H9 (cell line): ENCODE measurements around the gene LPCAT1. TPM values are rescaled to one million over a fixed set of nuclear protein-coding genes. Genes with fewer than 3 reads are reported as not detected.
A peak's percentile ranks its signal among the peaks of the same experiment; 100 is the strongest.

Experiments used
- DNase-seq: peaks from one replicate; pipeline ENCODE4 v3.0.0-alpha.2; 2017
- H2AFZ ChIP-seq: one replicate; pipeline ENCODE4 v1.6.1; 2013; ENCODE audit warnings: mild to moderate bottlenecking, low read length, control low read depth, moderate library complexity
- H2AK5ac ChIP-seq: 2 replicates; pipeline ENCODE4 v1.6.1; 2013; ENCODE audit warnings: low read length, control low read depth, mixed read lengths; ENCODE audit not compliant: insufficient read length
- H2BK120ac ChIP-seq: one replicate; pipeline ENCODE4 v1.6.1; 2013; ENCODE audit warnings: low read depth, mild to moderate bottlenecking, low read length, control low read depth, inconsistent platforms; ENCODE audit not compliant: poor library complexity, severe bottlenecking
- H2BK12ac ChIP-seq: 2 replicates; pipeline ENCODE4 v1.6.1; 2013; ENCODE audit warnings: low read length, control low read depth, mixed read lengths, low read depth; ENCODE audit not compliant: insufficient read length
- H2BK15ac ChIP-seq: 2 replicates; pipeline ENCODE4 v1.6.1; 2013; ENCODE audit warnings: low read depth, low read length, control low read depth
- H2BK20ac ChIP-seq: one replicate; pipeline ENCODE4 v1.6.1; 2013; ENCODE audit warnings: low read depth, mild to moderate bottlenecking, low read length, control low read depth, inconsistent platforms; ENCODE audit not compliant: poor library complexity, severe bottlenecking
- H2BK5ac ChIP-seq: 2 replicates; pipeline ENCODE4 v1.6.1; 2013; ENCODE audit warnings: low read length, control low read depth, mixed read lengths; ENCODE audit not compliant: insufficient read length
- H3K14ac ChIP-seq: 2 replicates; pipeline ENCODE4 v1.6.1; 2013; ENCODE audit warnings: low read length, control low read depth; ENCODE audit not compliant: insufficient read depth
- H3K18ac ChIP-seq: 2 replicates; pipeline ENCODE4 v1.6.1; 2013; ENCODE audit warnings: low read depth, mild to moderate bottlenecking, mixed read lengths, low read length, control low read depth; ENCODE audit not compliant: insufficient read length
- H3K23ac ChIP-seq: 2 replicates; pipeline ENCODE4 v1.6.1; 2013; ENCODE audit warnings: low read length, control low read depth, mixed read lengths, low read depth; ENCODE audit not compliant: insufficient read length
- H3K23me2 ChIP-seq: 2 replicates; pipeline ENCODE4 v1.6.1; 2013; ENCODE audit warnings: low read depth, mild to moderate bottlenecking, mixed read lengths, low read length, control low read depth; ENCODE audit not compliant: insufficient read length, poor library complexity, severe bottlenecking
- H3K27ac ChIP-seq: 2 replicates; pipeline ENCODE4 v1.5.1; 2013; ENCODE audit warnings: low read length, control low read depth, mixed read lengths, low read depth; ENCODE audit not compliant: insufficient read length
- H3K27me3 ChIP-seq: 2 replicates; pipeline ENCODE4 v1.6.1; 2013; ENCODE audit warnings: low read length, control low read depth, inconsistent platforms; ENCODE audit not compliant: insufficient read depth
- H3K4ac ChIP-seq: 2 replicates; pipeline ENCODE4 v1.6.1; 2013; ENCODE audit warnings: low read depth, mild to moderate bottlenecking, control low read depth, inconsistent platforms, low read length, moderate library complexity
- H3K4me1 ChIP-seq: 2 replicates; pipeline ENCODE4 v1.6.1; 2013; ENCODE audit warnings: low read length, control low read depth, inconsistent platforms; ENCODE audit not compliant: insufficient read depth
- H3K4me2 ChIP-seq: 2 replicates; pipeline ENCODE4 v1.6.1; 2013; ENCODE audit warnings: low read length, control low read depth, mixed read lengths; ENCODE audit not compliant: insufficient read length, insufficient read depth
- H3K56ac ChIP-seq: 2 replicates; pipeline ENCODE4 v1.6.1; 2013; ENCODE audit warnings: low read depth, mild to moderate bottlenecking, mixed read lengths, low read length, control low read depth; ENCODE audit not compliant: insufficient read length
- H3K79me1 ChIP-seq: 2 replicates; pipeline ENCODE4 v1.6.1; 2013; ENCODE audit warnings: low read depth, mild to moderate bottlenecking, moderate library complexity, low read length, control low read depth, inconsistent platforms; ENCODE audit not compliant: insufficient read depth, poor library complexity, severe bottlenecking
- H3K79me2 ChIP-seq: 2 replicates; pipeline ENCODE4 v1.6.1; 2013; ENCODE audit warnings: low read length, control low read depth, inconsistent platforms; ENCODE audit not compliant: insufficient read depth
- H3K9ac ChIP-seq: 2 replicates; pipeline ENCODE4 v1.6.1; 2013; ENCODE audit warnings: low read length, control low read depth, mixed read lengths; ENCODE audit not compliant: insufficient read length; ENCODE audit errors: extremely low read depth
- H3K9me3 ChIP-seq: one replicate; pipeline ENCODE4 v1.6.1; 2013; ENCODE audit warnings: low read depth, low read length, inconsistent platforms; ENCODE audit not compliant: control insufficient read depth
- H3T11ph ChIP-seq: one replicate; pipeline ENCODE4 v1.6.1; 2013; ENCODE audit warnings: mild to moderate bottlenecking, low read length, control low read depth, inconsistent platforms
- H4K20me1 ChIP-seq: one replicate; pipeline ENCODE4 v1.6.1; 2013; ENCODE audit not compliant: control insufficient read depth, insufficient read length, insufficient read depth
- H4K5ac ChIP-seq: 2 replicates; pipeline ENCODE4 v1.6.1; 2013; ENCODE audit warnings: low read depth, mild to moderate bottlenecking, mixed read lengths, low read length, control low read depth; ENCODE audit not compliant: insufficient read length
- H4K8ac ChIP-seq: replicated peaks from 2 replicates; pipeline ENCODE4 v1.6.1; 2013; ENCODE audit warnings: low read length, control low read depth, mixed read lengths, low read depth; ENCODE audit not compliant: insufficient read length
- H4K91ac ChIP-seq: 2 replicates; pipeline ENCODE4 v1.6.1; 2013; ENCODE audit warnings: low read depth, mild to moderate bottlenecking, moderate library complexity, mixed read lengths, low read length, control low read depth; ENCODE audit not compliant: insufficient read length
- H3K27ac Mint-ChIP-seq, 3 experiments: 2 replicates in 2 of 3; 3 replicates in 1 of 3; pipeline ENCODE4 v1.8.0; 2020 to 2021; ENCODE audit warnings: mixed read lengths in 3 of 3, mild to moderate bottlenecking in 1 of 3, moderate library complexity in 1 of 3
- H3K27me3 Mint-ChIP-seq: 2 replicates; pipeline ENCODE4 v1.8.0; 2021; ENCODE audit warnings: low read depth, mild to moderate bottlenecking, moderate library complexity, mixed read lengths
- H3K36me3 Mint-ChIP-seq, 3 experiments: 2 replicates in 2 of 3; 3 replicates in 1 of 3; pipeline ENCODE4 v1.8.0; 2020 to 2021; ENCODE audit warnings: low read depth in 3 of 3, mixed read lengths in 3 of 3; ENCODE audit not compliant: insufficient read depth in 1 of 3
- H3K4me1 Mint-ChIP-seq, 2 experiments: 2 replicates each; pipeline ENCODE4 v1.8.0; 2020; ENCODE audit warnings: mixed read lengths in 2 of 2
- H3K4me3 Mint-ChIP-seq, 2 experiments: 2 replicates in 1 of 2; 3 replicates in 1 of 2; pipeline ENCODE4 v1.8.0; 2020 to 2021; ENCODE audit warnings: mild to moderate bottlenecking in 2 of 2, mixed read lengths in 2 of 2, moderate library complexity in 1 of 2
- H3K9me3 Mint-ChIP-seq, 2 experiments: 2 replicates in 1 of 2; 3 replicates in 1 of 2; pipeline ENCODE4 v1.8.0; 2020; ENCODE audit warnings: mild to moderate bottlenecking in 2 of 2, mixed read lengths in 2 of 2, moderate library complexity in 1 of 2
- CTCF ChIP-seq: fragments of 200-600 bp; sonication (generic); conservative IDR thresholded peaks from 3 replicates; pipeline ENCODE4 v1.8.0; 2021; ENCODE audit warnings: antibody characterized with exemption, mild to moderate bottlenecking
- WGBS: extraction: QIAGEN DNeasy Blood & Tissue Kit; methylation state at CpG from one replicate; pipeline ENCODE4 v1.1.7; 2013; ENCODE audit warnings: missing lambda C conversion rate, low lambda C conversion rate, mixed read lengths; ENCODE audit not compliant: insufficient read length; ENCODE audit errors: extremely low coverage; 5-methylcytosine and 5-hydroxymethylcytosine counted together
- total RNA-seq: library from RNA; stranded (reverse); gene quantifications from 2 replicates; pipeline ENCODE4 v1.2.1, GENCODE V29; 2021

The LPCAT1 gene
- total RNA-seq, 1 experiment from 2014 or later: 231 TPM

GRCh38 chr5:1467341-1468246, 56.2 kb downstream of the LPCAT1 start:
- Histone ChIP-seq H2BK5ac (no peak overlapping the region), H3K23me2 (no peaks in the 10 kb centered on the region), H2AK5ac (no peak overlapping the region), H4K91ac (no peak overlapping the region), H3K27me3 (no peaks in the 10 kb centered on the region), H3K79me2 (no peaks in the 10 kb centered on the region; the same call in 1 of the 2 replicates), H3K4me1 (no peaks in the 10 kb centered on the region), H3K4me2 (no peak overlapping the region), H3K9me3 (no peaks in the 10 kb centered on the region), H3K14ac (no peak overlapping the region), H2BK12ac (no peak overlapping the region), H3K18ac (no peak overlapping the region), H3K23ac (no peak overlapping the region), H3K9ac (no peak overlapping the region), H2BK120ac (no peak overlapping the region), H3K56ac (no peak overlapping the region), H2BK20ac (no peak overlapping the region), H3K79me1 (no peaks in the 10 kb centered on the region), H4K5ac (no peak overlapping the region), H2AFZ (no peak overlapping the region), H4K20me1 (no peaks in the 10 kb centered on the region), H3K4ac (no peak overlapping the region), H3K27ac (no peak overlapping the region), H3T11ph (no peak overlapping the region), H2BK15ac (no peak overlapping the region), H4K8ac (no peak overlapping the region)
- TF ChIP-seq CTCF: no peak
- peaks cover 55 to 91% (median 87%) of the 10 kb centered on the region in 3 experiments for H3K36me3 Mint-ChIP-seq
- peaks cover 6 to 17% of the 10 kb centered on the region in 2 experiments; a peak in 4 of 5 replicates for H3K9me3 Mint-ChIP-seq
- peaks cover 0 to 5% of the 10 kb centered on the region in 2 experiments; a peak in 1 of 4 replicates for H3K4me1 Mint-ChIP-seq
- no peak for DNase-seq
- peak overlapping the region in 2 of 3 experiments; percentile 88 to 97; a peak in 4 of 7 replicates for H3K27ac Mint-ChIP-seq
- no peak overlapping the region for H3K4me3 Mint-ChIP-seq
- WGBS: no CpG with 5 or more reads among the region's 51 CpGs
- H3K27me3 Mint-ChIP-seq: no peaks in the 10 kb centered on the region; the same call in 1 of the 2 replicates
